ENCODE measurements around the gene SWSAP1.

The SWSAP1 gene

GRCh38 chr19:11387162-11388034 lies 12.9 kb downstream of the SWSAP1 start:
- Histone ChIP-seq H3K27me3 (ENCODE audit: insufficient read depth, low read depth, severe bottlenecking) (peaks cover 16% of the 10 kb centered on the region), H3K27ac (no peak overlapping the region), H3K4me3 (ENCODE audit: low read depth, low read length) (no peak overlapping the region), H3K9me3 (ENCODE audit: severe bottlenecking) (peaks cover 8% of the 10 kb centered on the region), H3K36me3 (no peaks in the 10 kb centered on the region)
- TF ChIP-seq CTCF (IDR thresholded peaks at IDR 0.05; ENCODE audit: low read depth, low read length), result no peak
- DNase-seq, result no peak

DNA sequence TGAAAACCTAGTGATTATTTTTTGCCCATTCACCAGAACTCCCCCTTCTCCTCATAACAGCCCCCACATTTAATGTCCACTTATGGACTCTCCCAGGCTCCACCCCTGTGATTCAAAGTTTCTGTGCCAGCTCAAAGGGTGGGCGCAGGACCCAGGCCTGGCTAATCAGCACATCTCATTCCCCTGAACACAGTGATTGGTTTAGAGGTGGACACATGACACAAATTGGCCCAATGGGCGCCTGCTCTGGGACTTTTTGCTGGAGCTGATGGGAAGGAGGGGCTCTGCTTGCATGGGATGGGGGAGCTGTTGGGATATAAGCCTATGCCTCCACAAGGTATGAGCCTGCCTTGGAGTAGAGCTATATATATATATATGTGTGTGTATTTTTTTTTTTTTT lies 15.9 kb downstream of the SWSAP1 start:
- DNase-seq, result no peak
- Histone ChIP-seq H3K36me3 (no peaks in the 10 kb centered on the region), H3K9me3 (ENCODE audit: severe bottlenecking) (peaks cover 8% of the 10 kb centered on the region), H3K27ac (no peak overlapping the region), H3K4me3 (ENCODE audit: low read depth, low read length) (no peak overlapping the region), H3K27me3 (ENCODE audit: insufficient read depth, low read depth, severe bottlenecking) (no peaks in the 10 kb centered on the region)
- TF ChIP-seq CTCF (IDR thresholded peaks at IDR 0.05; ENCODE audit: low read depth, low read length), result no peak

DNA sequence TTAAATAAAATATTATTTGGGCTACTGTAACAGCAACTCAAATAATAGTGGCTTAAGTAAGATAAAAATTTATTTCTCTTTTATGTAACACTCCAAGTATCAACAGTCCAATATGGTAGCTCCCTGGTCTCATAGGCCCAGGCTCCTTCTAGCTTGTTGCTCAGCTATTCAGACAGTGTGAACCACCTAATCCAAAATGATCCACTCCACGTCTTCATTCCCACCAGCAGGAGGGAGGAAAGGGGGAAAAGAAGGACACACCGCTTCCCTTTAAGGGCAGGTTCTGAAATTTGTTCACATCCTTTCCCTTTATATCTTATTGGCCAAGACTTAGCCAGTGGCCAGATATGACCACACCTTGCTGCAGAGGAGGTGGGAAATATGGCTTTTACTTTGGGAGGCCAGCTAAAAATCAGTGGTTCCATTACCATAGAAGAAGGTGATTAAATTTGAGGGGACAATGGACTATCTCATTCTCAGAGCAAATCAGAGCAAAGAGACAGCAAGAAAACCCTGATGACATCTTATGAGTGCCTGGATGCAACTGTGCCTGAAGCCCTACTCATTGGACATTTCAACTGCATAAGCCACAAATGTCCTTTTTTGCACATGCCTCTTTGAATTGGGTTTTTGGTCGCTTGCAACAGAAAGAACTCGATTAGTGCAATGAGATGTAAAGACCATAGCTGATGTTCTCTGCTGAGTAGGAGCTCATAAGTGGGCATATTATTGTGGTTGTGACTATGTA lies 16.6 kb downstream of the SWSAP1 start:
- no peaks in the 10 kb centered on the region for H3K36me3 ChIP-seq
- no peak overlapping the region for H3K27ac ChIP-seq
- no peak for TF ChIP-seq CTCF (IDR thresholded peaks at IDR 0.05; ENCODE audit: low read depth, low read length)

DNA sequence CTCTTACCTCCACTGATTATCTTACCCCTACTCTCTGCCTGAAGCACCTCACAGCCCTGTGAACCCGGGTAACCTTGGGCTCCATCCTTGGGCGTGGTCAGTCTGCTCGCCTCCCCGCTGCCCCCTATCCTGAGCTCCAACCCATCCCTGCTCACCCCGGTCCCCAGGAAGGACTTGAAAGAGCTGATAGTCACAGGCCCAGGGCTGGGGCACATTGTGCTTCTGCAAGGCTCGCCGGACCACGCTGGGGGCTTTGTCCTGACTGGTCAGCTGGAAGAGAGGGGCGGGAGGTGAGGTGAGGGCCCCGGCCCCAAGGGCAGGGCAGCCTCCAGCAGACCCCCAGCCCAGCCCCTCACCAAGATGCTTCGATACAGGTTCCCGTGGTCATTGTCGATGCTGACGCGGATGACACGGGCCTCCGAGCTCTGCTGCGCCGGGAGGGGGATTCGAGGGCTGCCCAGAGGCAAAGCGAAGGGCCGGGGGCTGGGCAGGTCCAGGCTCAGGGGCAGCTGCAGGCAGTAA lies 22.7 kb downstream of the SWSAP1 start:
- Histone ChIP-seq H3K36me3 (no peaks in the 10 kb centered on the region), H3K27me3 (ENCODE audit: insufficient read depth, low read depth, severe bottlenecking) (no peaks in the 10 kb centered on the region), H3K9me3 (ENCODE audit: severe bottlenecking) (no peaks in the 10 kb centered on the region), H3K4me3 (ENCODE audit: low read depth, low read length) (no peak overlapping the region), H3K27ac (no peak overlapping the region)
- TF ChIP-seq CTCF (IDR thresholded peaks at IDR 0.05; ENCODE audit: low read depth, low read length), result no peak
- no peak for DNase-seq

More for the DNA sequence above, 16.6 kb downstream of the SWSAP1 start:
- Histone ChIP-seq H3K4me3 (ENCODE audit: low read depth, low read length) (no peak overlapping the region), H3K9me3 (ENCODE audit: severe bottlenecking) (peaks cover 8% of the 10 kb centered on the region), H3K27me3 (ENCODE audit: insufficient read depth, low read depth, severe bottlenecking) (no peaks in the 10 kb centered on the region)
- no peak for DNase-seq

- DNase-seq, result no peak
- Histone ChIP-seq H3K27me3 (ENCODE audit: insufficient read depth, low read depth, severe bottlenecking) (no peaks in the 10 kb centered on the region), H3K4me3 (ENCODE audit: low read depth, low read length) (no peak overlapping the region), H3K27ac (no peak overlapping the region), H3K36me3 (no peaks in the 10 kb centered on the region), H3K9me3 (ENCODE audit: severe bottlenecking) (no peaks in the 10 kb centered on the region)
- TF ChIP-seq CTCF (IDR thresholded peaks at IDR 0.05; ENCODE audit: low read depth, low read length), result no peak
These were observed 25.2 kb downstream of the SWSAP1 start for GRCh38 chr19:11399667-11400066.
